Erythroblast (primary cell): ENCODE results near the gene ITPR1.

Experiments used
- GATA1 ChIP-seq: IDR thresholded peaks from 2 replicates; pipeline ENCODE4 v1.6.1; 2011; ENCODE audit warnings: low read depth, mild to moderate bottlenecking, control low read depth, low read length, moderate library complexity
- POLR2A ChIP-seq: IDR thresholded peaks from 2 replicates; pipeline ENCODE4 v1.6.1; 2011; ENCODE audit warnings: mild to moderate bottlenecking, low read length

DNA sequence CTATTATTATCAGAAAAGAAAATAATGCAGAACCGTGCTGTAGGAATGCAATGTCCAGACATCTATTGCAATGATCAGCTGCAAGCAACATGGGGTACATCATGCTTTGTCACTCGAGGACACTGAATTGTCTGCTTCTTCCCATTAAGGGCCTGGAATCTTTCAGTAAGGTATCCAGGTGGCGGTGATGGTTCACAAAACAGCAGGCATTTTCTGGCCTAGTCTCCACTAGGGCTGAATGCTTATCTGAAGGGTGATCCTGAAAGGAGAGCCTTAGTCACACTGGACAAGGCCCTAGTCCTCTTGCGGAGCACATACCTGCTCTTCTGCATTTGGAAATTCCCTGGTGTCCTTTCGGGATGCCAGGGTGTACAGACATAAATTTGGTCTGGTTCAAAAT, 21.2 kb downstream of the ITPR1 start:
- TF ChIP-seq POLR2A (no peak), GATA1 (no peak)
